ENCODE measurements around the gene MS4A1. TPM values are rescaled to one million over a fixed set of nuclear protein-coding genes. Genes with fewer than 3 reads are reported as not detected.

MS4A1 gene
- total and polyA plus RNA-seq, 2 of the 4 experiments (the other 2 are of a cell fraction) = not detected

DNA sequence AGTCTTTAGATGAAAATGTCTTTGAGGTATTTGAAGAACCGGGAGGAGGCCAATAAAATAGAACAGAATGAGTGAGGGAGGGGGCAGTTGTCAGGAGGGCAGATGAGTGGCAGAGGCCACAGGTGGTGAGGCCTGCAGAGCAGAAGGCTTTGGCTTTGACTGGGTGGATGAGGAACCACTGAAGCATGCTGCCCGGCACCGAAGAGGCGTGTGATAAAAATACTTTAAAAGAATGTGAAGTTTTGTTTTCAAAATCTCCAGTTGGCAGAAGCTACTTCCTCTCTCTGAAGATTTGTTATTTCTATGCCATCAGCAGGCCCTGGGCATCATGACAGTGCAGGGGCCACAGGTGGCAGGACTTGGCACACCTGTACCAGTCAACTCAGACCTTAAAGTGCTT is 43.2 kb downstream of the MS4A1 start:
- Histone ChIP-seq H2BK20ac (ENCODE audit: low read depth, low read length) (no peak overlapping the region), H3K36me3 (ENCODE audit: control insufficient read depth, insufficient read depth, low read length) (no peaks in the 10 kb centered on the region), H3K4me3 (ENCODE audit: insufficient read depth, low read depth, low read length) (no peak overlapping the region), H2BK15ac (ENCODE audit: low read depth, low read length) (no peak overlapping the region), H3K79me1 (ENCODE audit: low read depth in 1 of 2, low read length in 2 of 2) (no peaks in the 10 kb centered on the region), H3K4me1 (ENCODE audit: control insufficient read depth, insufficient read depth, low read length) (no peaks in the 10 kb centered on the region), H3K23ac (ENCODE audit: low read depth, low read length) (no peak overlapping the region), H4K5ac (ENCODE audit: low read depth, low read length) (no peak overlapping the region), H3K27me3 (ENCODE audit: control insufficient read depth, insufficient read depth, low read length) (no peaks in the 10 kb centered on the region), H3K18ac (ENCODE audit: low read depth, low read length) (no peak overlapping the region), H4K20me1 (ENCODE audit: insufficient read depth, low read length) (no peaks in the 10 kb centered on the region), H3K4ac (ENCODE audit: low read depth, low read length) (no peak overlapping the region), H2AK9ac (replicated peaks; ENCODE audit: low read depth, low read length, poor library complexity) (no peak overlapping the region), H2BK5ac (ENCODE audit: low read depth, low read length, poor library complexity, severe bottlenecking) (no peak overlapping the region), H3K27ac (ENCODE audit: insufficient read depth, low read length) (no peak overlapping the region), H4K91ac (ENCODE audit: insufficient read depth, low read depth, low read length) (no peak overlapping the region), H4K8ac (ENCODE audit: low read depth in 2 of 2, low read length in 2 of 2) (no peak overlapping the region), H3K9me3 (ENCODE audit: control insufficient read depth, insufficient read depth, low read length) (peaks cover 6% of the 10 kb centered on the region; the same call in 1 of the 2 replicates), H3K9ac (ENCODE audit: low read depth, low read length) (no peak overlapping the region), H3K9me1 (ENCODE audit: insufficient read depth, low read length) (no peaks in the 10 kb centered on the region), H2AFZ (replicated peaks; ENCODE audit: low read length, poor library complexity) (no peak overlapping the region), H2BK120ac (ENCODE audit: low read depth, low read length) (no peak overlapping the region), H3K14ac (replicated peaks; ENCODE audit: low read depth, low read length) (no peak overlapping the region), H3K4me2 (ENCODE audit: low read depth, low read length) (no peak overlapping the region), H3K56ac (ENCODE audit: extremely low read depth, insufficient read depth, low read length) (no peak overlapping the region), H2AK5ac (ENCODE audit: low read depth, low read length) (no peak overlapping the region)
- WGBS, 2 experiments (ENCODE audit: extremely low coverage in 2 of 2, insufficient read length in 1 of 2) = 43% methylated on average over 1 of the region's 4 CpGs; no CpG with 5 or more reads in 1 of the 2 experiments
- no TSS peak for BruUV-seq (replicated peaks)
- intact Hi-C loops (cut with micrococcal nuclease) = no loop called here
- POLR2A ChIA-PET (ENCODE audit: unreplicated experiment) = no interaction called here
- CTCF ChIA-PET = no interaction called here
- dilution Hi-C loops (cut with HindIII; ENCODE audit: low sequenced_read_pairs, unreplicated experiment) = no loop called here
- no peak for ATAC-seq (ENCODE audit: low read depth)
- in situ Hi-C loops (cut with MboI; ENCODE audit: low sequenced_read_pairs) = no loop called here
- DNase-seq = no peak
- no peak for TF ChIP-seq CHD1 (IDR thresholded peaks at IDR 0.05; ENCODE audit: low read depth, low read length)
- TF ChIP-seq, protein P1, sequence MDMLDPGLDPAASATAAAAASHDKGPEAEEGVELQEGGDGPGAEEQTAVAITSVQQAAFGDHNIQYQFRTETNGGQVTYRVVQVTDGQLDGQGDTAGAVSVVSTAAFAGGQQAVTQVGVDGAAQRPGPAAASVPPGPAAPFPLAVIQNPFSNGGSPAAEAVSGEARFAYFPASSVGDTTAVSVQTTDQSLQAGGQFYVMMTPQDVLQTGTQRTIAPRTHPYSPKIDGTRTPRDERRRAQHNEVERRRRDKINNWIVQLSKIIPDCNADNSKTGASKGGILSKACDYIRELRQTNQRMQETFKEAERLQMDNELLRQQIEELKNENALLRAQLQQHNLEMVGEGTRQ (IDR thresholded peaks at IDR 0.05; ENCODE audit: low read depth, low read length) = no peak
- TF ChIP-seq RAD21 (IDR thresholded peaks at IDR 0.05; ENCODE audit: low read length) = no peak
- TF ChIP-seq, protein P2, sequence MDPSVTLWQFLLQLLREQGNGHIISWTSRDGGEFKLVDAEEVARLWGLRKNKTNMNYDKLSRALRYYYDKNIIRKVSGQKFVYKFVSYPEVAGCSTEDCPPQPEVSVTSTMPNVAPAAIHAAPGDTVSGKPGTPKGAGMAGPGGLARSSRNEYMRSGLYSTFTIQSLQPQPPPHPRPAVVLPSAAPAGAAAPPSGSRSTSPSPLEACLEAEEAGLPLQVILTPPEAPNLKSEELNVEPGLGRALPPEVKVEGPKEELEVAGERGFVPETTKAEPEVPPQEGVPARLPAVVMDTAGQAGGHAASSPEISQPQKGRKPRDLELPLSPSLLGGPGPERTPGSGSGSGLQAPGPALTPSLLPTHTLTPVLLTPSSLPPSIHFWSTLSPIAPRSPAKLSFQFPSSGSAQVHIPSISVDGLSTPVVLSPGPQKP (IDR thresholded peaks at IDR 0.05; ENCODE audit: borderline replicate concordance, low read depth, low read length) = no peak
- TF ChIP-seq RCOR1 (IDR thresholded peaks at IDR 0.05; ENCODE audit: insufficient replicate concordance, low read length) = no peak
- TF ChIP-seq BHLHE40 (IDR thresholded peaks at IDR 0.05; ENCODE audit: low read depth, low read length) = no peak
- TF ChIP-seq RFX5 (IDR thresholded peaks at IDR 0.05; ENCODE audit: low read depth, low read length) = no peak
- no peak for TF ChIP-seq MAZ (IDR thresholded peaks at IDR 0.05; ENCODE audit: borderline replicate concordance, low read depth, low read length)
- no peak for TF ChIP-seq POLR2A (IDR thresholded peaks at IDR 0.05; ENCODE audit: low read depth, low read length)
